Esophagus squamous epithelium (tissue), 5 donors: Measurements from ENCODE around the gene TNFRSF6B. TPM values are rescaled to one million over a fixed set of nuclear protein-coding genes. Genes with fewer than 3 reads are reported as not detected.

Experiments used
- DNase-seq: peaks from one replicate; lab custom pipeline; 2025; lab: John Stamatoyannopoulos, UW
- H3K27ac ChIP-seq, 4 donors: fragments of 200-600 bp; sonication (generic); one replicate each; pipeline ENCODE4 v1.5.1; 2016 to 2019; ENCODE audit warnings: mild to moderate bottlenecking in 1 of 4
- H3K27me3 ChIP-seq, 4 donors: fragments of 200-600 bp; sonication (generic); 1 replicate in 3 of 4; 2 replicates in 1 of 4; pipeline versions ENCODE4 v1.5.1 to v1.6.0; 2017 to 2021; ENCODE audit warnings: antibody characterized with exemption in 1 of 4
- H3K36me3 ChIP-seq, 3 donors: fragments of 200-600 bp; sonication (generic); one replicate each; pipeline ENCODE4 v1.5.1; 2016 to 2019
- H3K4me1 ChIP-seq, 3 donors: fragments of 200-600 bp; sonication (generic); one replicate each; pipeline ENCODE4 v1.5.1; 2017 to 2019
- H3K4me3 ChIP-seq, 4 donors: fragments of 200-600 bp; sonication (generic); 1 replicate in 3 of 4; 2 replicates in 1 of 4; pipeline ENCODE4 v1.5.1; 2016 to 2019; ENCODE audit warnings: mild to moderate bottlenecking in 2 of 4, moderate library complexity in 1 of 4
- H3K9me3 ChIP-seq, 3 donors: fragments of 200-600 bp; sonication (generic); one replicate each; pipeline ENCODE4 v1.5.1; 2016 to 2019
- POLR2A ChIP-seq, 4 donors: fragments of 450-650 bp; IDR thresholded peaks; one replicate each; pipeline ENCODE4 v1.6.1; 2017; ENCODE audit warnings: antibody characterized with exemption in 4 of 4, mild to moderate bottlenecking in 4 of 4, moderate library complexity in 3 of 4
- WGBS, 2 donors: methylation state at CpG; one replicate each; pipeline ENCODE4 v1.1.5; 2018; 5-methylcytosine and 5-hydroxymethylcytosine counted together
- intact Hi-C: fragments of 100-400 bp; cut with DNase I; formaldehyde crosslinking; loops from one replicate; pipeline ENCODE4 v1.15.0; 2022
- total RNA-seq, 4 donors: library from RNA; depleted of rRNA; stranded (reverse); fragments of >200 nt; gene quantifications; one replicate each; pipeline ENCODE4 v1.1.0, GENCODE V29; 2016
- TF ChIP-seq, protein P1 (sequence below), 6 experiments: fragments of 450-650 bp in 4 of 6; fragments of 200-600 bp in 2 of 6; sonication (generic) in 2 of 6; IDR thresholded peaks; one replicate each; pipeline ENCODE4 v1.5.1; 2016 to 2019; ENCODE audit warnings: antibody characterized with exemption in 6 of 6, mild to moderate bottlenecking in 4 of 6, moderate library complexity in 4 of 6
- donor health status: DM: yes; HTN: yes; CAD: no.

TNFRSF6B gene
- total RNA-seq, 4 donors from 2014 or later, result 2.5 to 15.2 (median 10.6) TPM

GRCh38 chr20:63697868-63698545 is 1.6 kb downstream of the TNFRSF6B start:
- Histone ChIP-seq H3K36me3 (peaks cover 0 to 17% (median 0%) of the 10 kb centered on the region in 3 donors), H3K4me3 (peak overlapping the region in 2 of 4 donors; percentile 43 to 59), H3K27me3 (no peaks in the 10 kb centered on the region), H3K9me3 (no peaks in the 10 kb centered on the region), H3K27ac (peak overlapping the region in 2 of 4 donors; percentile 49 to 81), H3K4me1 (peaks cover 32 to 60% (median 58%) of the 10 kb centered on the region in 3 donors)
- no peak for TF ChIP-seq POLR2A (IDR thresholded peaks at IDR 0.05)
- 71 to 83% methylated on average over 7 to 16 of the region's 40 CpGs for WGBS, 2 donors
- DNase-seq, result no peak
- intact Hi-C loops, result no loop called here

- Histone ChIP-seq H3K27ac (peak overlapping the region; percentile 35 to 89 (median 73)), H3K27me3 (no peaks in the 10 kb centered on the region), H3K9me3 (no peaks in the 10 kb centered on the region), H3K36me3 (peaks cover 0 to 26% (median 1%) of the 10 kb centered on the region in 3 donors), H3K4me1 (peaks cover 32 to 60% (median 58%) of the 10 kb centered on the region in 3 donors), H3K4me3 (peak overlapping the region in 1 of 4 donors; percentile 59)
- TF ChIP-seq, protein P1, sequence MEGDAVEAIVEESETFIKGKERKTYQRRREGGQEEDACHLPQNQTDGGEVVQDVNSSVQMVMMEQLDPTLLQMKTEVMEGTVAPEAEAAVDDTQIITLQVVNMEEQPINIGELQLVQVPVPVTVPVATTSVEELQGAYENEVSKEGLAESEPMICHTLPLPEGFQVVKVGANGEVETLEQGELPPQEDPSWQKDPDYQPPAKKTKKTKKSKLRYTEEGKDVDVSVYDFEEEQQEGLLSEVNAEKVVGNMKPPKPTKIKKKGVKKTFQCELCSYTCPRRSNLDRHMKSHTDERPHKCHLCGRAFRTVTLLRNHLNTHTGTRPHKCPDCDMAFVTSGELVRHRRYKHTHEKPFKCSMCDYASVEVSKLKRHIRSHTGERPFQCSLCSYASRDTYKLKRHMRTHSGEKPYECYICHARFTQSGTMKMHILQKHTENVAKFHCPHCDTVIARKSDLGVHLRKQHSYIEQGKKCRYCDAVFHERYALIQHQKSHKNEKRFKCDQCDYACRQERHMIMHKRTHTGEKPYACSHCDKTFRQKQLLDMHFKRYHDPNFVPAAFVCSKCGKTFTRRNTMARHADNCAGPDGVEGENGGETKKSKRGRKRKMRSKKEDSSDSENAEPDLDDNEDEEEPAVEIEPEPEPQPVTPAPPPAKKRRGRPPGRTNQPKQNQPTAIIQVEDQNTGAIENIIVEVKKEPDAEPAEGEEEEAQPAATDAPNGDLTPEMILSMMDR (IDR thresholded peaks at IDR 0.05), result no peak
- no peak for TF ChIP-seq POLR2A (IDR thresholded peaks at IDR 0.05)
- WGBS, 2 donors, result 20% methylated on average over 1 of the region's 19 CpGs; no CpG with 5 or more reads in 1 of the 2 donors
- no peak for DNase-seq
- intact Hi-C loops, result no loop called here
Measured at GRCh38 chr20:63698739-63699465, 2.5 kb downstream of the TNFRSF6B start.

- Histone ChIP-seq H3K27ac (peak overlapping the region; percentile 35 to 89 (median 73)), H3K4me3 (peak overlapping the region in 1 of 4 donors; percentile 59), H3K4me1 (peaks cover 32 to 55% (median 53%) of the 10 kb centered on the region in 3 donors), H3K27me3 (no peaks in the 10 kb centered on the region), H3K36me3 (peaks cover 0 to 30% (median 9%) of the 10 kb centered on the region in 3 donors), H3K9me3 (no peaks in the 10 kb centered on the region)
- TF ChIP-seq, protein P1 (IDR thresholded peaks at IDR 0.05), result no peak
- intact Hi-C loops, result no loop called here
- WGBS, 2 donors, result 50 to 92% methylated on average over 2 to 3 of the region's 24 CpGs
- no peak for DNase-seq
Measured at GRCh38 chr20:63699466-63700198, 3.2 kb downstream of the TNFRSF6B start.

DNA sequence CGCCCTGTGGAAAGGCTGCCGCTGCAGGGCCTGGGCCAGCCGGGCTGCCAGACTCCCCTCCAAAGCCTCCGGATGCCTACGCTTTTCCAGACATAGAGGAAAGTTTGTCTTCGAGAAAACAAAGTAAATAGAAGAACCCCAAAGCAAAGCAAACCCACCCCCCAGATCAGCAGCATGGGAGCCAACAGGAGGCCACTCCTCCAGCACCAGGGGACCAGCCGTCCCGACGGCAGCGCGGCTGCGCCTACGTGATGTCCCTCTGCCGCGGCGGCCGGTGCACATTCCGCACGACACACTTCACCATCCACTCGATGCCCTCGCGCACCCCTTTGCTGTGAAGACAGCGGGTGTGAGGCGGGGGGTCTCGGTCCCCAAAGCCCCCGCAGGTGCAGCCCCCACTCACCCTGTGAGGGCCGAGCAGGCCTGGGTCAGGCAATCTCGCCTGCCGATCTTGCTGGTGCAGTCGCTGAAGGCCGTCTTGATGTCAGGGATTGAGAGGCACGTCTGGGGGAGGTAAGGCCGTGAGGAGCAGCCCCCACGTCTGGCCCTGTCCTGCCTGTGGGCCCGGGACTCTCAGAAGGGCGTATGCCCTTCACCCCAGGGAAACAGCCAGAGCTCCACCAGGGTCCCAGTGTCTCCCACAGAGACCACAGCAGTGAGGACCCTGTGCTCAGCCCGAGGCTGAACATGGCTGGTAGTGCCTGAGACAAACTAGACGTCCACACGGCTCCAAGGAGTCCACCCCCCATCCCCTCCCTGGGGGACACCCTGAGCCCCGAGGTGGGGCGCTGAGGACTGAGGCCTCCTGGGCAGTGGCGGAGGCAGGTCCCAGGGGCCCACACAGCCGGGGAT is 4.0 kb downstream of the TNFRSF6B start:
- Histone ChIP-seq H3K4me3 (no peak overlapping the region), H3K27ac (peak overlapping the region in 3 of 4 donors; percentile 35 to 89 (median 81)), H3K4me1 (peaks cover 32 to 47% (median 45%) of the 10 kb centered on the region in 3 donors), H3K27me3 (no peaks in the 10 kb centered on the region), H3K9me3 (no peaks in the 10 kb centered on the region), H3K36me3 (peaks cover 4 to 34% (median 16%) of the 10 kb centered on the region in 3 donors)
- no peak for TF ChIP-seq POLR2A (IDR thresholded peaks at IDR 0.05)
- TF ChIP-seq, protein P1 (IDR thresholded peaks at IDR 0.05), result no peak
- WGBS, 2 donors, result 43 to 88% methylated on average over 3 to 20 of the region's 43 CpGs
- intact Hi-C loops, result no loop called here
- no peak for DNase-seq

DNA sequence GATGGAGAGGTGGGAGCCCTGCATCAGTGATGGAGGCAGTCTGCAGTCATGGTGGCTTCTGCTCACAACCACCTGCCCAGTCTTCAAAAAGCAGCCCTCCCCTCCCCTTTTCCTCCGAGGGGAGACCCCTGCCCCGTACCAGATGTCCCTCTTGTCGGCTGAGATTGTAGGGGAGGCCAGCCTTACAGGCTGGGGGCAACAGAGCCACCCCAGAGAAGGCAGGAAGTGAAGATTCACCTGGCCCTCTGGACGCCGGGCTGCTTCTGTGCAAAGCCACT is 4.5 kb downstream of the TNFRSF6B start:
- Histone ChIP-seq H3K27ac (peak overlapping the region in 2 of 4 donors; percentile 25 to 39), H3K4me1 (peaks cover 31 to 47% (median 40%) of the 10 kb centered on the region in 3 donors), H3K27me3 (no peaks in the 10 kb centered on the region), H3K36me3 (peaks cover 10 to 40% (median 20%) of the 10 kb centered on the region in 3 donors), H3K9me3 (no peaks in the 10 kb centered on the region), H3K4me3 (no peak overlapping the region)
- TF ChIP-seq, protein P1 (IDR thresholded peaks at IDR 0.05), result no peak
- DNase-seq, result no peak
- WGBS, 2 donors, result no CpG with 5 or more reads among the region's 5 CpGs
- intact Hi-C loops, result no loop called here
